Stomach (tissue), 4 donors: ENCODE results near the gene TYK2.

Experiments used
- CTCF ChIP-seq, 7 experiments: fragments of 450-650 bp in 4 of 7; fragments of 200-600 bp in 3 of 7; sonication (generic) in 3 of 7; IDR thresholded peaks; one replicate each; pipeline ENCODE4 v1.5.1; 2016 to 2019; ENCODE audit warnings: antibody characterized with exemption in 7 of 7, control low read depth in 2 of 7, mild to moderate bottlenecking in 1 of 7
- POLR2A ChIP-seq, 4 donors: fragments of 450-650 bp; IDR thresholded peaks; one replicate each; pipeline ENCODE4 v1.6.1; 2016; ENCODE audit warnings: antibody characterized with exemption in 4 of 4, control low read depth in 2 of 4, mild to moderate bottlenecking in 1 of 4, moderate library complexity in 1 of 4
- POLR2AphosphoS5 ChIP-seq, 3 donors: sonication (generic); formaldehyde crosslinking; IDR thresholded peaks; one replicate each; pipeline ENCODE4 v1.6.1; 2016; ENCODE audit warnings: antibody characterized with exemption in 3 of 3

- TF ChIP-seq POLR2A (IDR thresholded peaks at IDR 0.05) (no peak), CTCF (IDR thresholded peaks at IDR 0.05) (no peak), POLR2AphosphoS5 (IDR thresholded peaks at IDR 0.05) (no peak)
These were observed 27.4 kb downstream of the TYK2 start for GRCh38 chr19:10352764-10353671.
